ENCODE measurements around the gene UAP1L1. TPM values are rescaled to one million over a fixed set of nuclear protein-coding genes. Genes with fewer than 3 reads are reported as not detected.

UAP1L1 gene
- total RNA-seq, 1 experiment from 2014 or later: 6.6 TPM

GRCh38 chr9:137046088-137046787 is 31.1 kb upstream of the UAP1L1 start, which contains the start of gene NPDC1:
Gene NPDC1 (minus strand): TSS chr9:137046177. CDS start chr9:137045989, 188 bp downstream.
- peaks cover 11% of the 10 kb centered on the region for H3K23me2 ChIP-seq (ENCODE audit: insufficient read length, low read depth, low read length, poor library complexity, severe bottlenecking)
- no peak within 1 kb of the TSS for H3K27ac ChIP-seq (ENCODE audit: insufficient read length, low read depth, low read length)
- no peak within 1 kb of the TSS for H2AK5ac ChIP-seq (ENCODE audit: insufficient read length, low read length)
- Mint-ChIP-seq H3K4me3 (peak within 1 kb of the TSS; percentile 71 to 86), H3K27me3 (ENCODE audit: low read depth) (peaks cover 52% of the 10 kb centered on the region), H3K9me3 (no peaks in the 10 kb centered on the region), H3K36me3 (ENCODE audit: insufficient read depth in 1 of 3, low read depth in 3 of 3) (no peaks in the 10 kb centered on the region), H3K27ac (no peak within 1 kb of the TSS), H3K4me1 (peaks cover 5 to 10% of the 10 kb centered on the region in 2 experiments)
- H4K8ac ChIP-seq (replicated peaks; ENCODE audit: insufficient read length, low read depth, low read length): no peak within 1 kb of the TSS
- no peak within 1 kb of the TSS for H2AFZ ChIP-seq (ENCODE audit: low read length)
- peak; percentile 92 for TF ChIP-seq CTCF (conservative IDR thresholded peaks at IDR 0.05)
- H3K4me2 ChIP-seq (ENCODE audit: insufficient read depth, insufficient read length, low read length): peak within 1 kb of the TSS; percentile 58
- peaks cover 2% of the 10 kb centered on the region; the same call in 1 of the 2 replicates for H3K79me2 ChIP-seq (ENCODE audit: insufficient read depth, low read length)
- H3K4ac ChIP-seq (ENCODE audit: low read depth, low read length): no peak within 1 kb of the TSS
- no peaks in the 10 kb centered on the region for H3K4me1 ChIP-seq (ENCODE audit: insufficient read depth, low read length)
- H2BK5ac ChIP-seq (ENCODE audit: insufficient read length, low read length): no peak within 1 kb of the TSS
- no peak within 1 kb of the TSS for H4K91ac ChIP-seq (ENCODE audit: insufficient read length, low read depth, low read length)
- DNase-seq: peak; percentile 91
- WGBS (ENCODE audit: extremely low coverage, insufficient read length, low lambda C conversion rate): no CpG with 5 or more reads among the region's 57 CpGs
- H2BK15ac ChIP-seq (ENCODE audit: low read depth, low read length): no peak within 1 kb of the TSS
- H3K23ac ChIP-seq (ENCODE audit: insufficient read length, low read depth, low read length): no peak within 1 kb of the TSS
- H3K79me1 ChIP-seq (ENCODE audit: insufficient read depth, low read depth, low read length, poor library complexity, severe bottlenecking): no peaks in the 10 kb centered on the region
- H2BK120ac ChIP-seq (ENCODE audit: low read depth, low read length, poor library complexity, severe bottlenecking): no peak within 1 kb of the TSS
- H3K9me3 ChIP-seq (ENCODE audit: control insufficient read depth, low read depth, low read length): no peaks in the 10 kb centered on the region
- H3K18ac ChIP-seq (ENCODE audit: insufficient read length, low read depth, low read length): no peak within 1 kb of the TSS
- H4K20me1 ChIP-seq (ENCODE audit: control insufficient read depth, insufficient read depth, insufficient read length): no peaks in the 10 kb centered on the region
- H3K27me3 ChIP-seq (ENCODE audit: insufficient read depth, low read length): peaks cover 6% of the 10 kb centered on the region; the same call in 1 of the 2 replicates
- no peak within 1 kb of the TSS for H3K56ac ChIP-seq (ENCODE audit: insufficient read length, low read depth, low read length)
- H2BK20ac ChIP-seq (ENCODE audit: low read depth, low read length, poor library complexity, severe bottlenecking): no peak within 1 kb of the TSS
- no peak within 1 kb of the TSS for H3T11ph ChIP-seq (ENCODE audit: low read length)
- H4K5ac ChIP-seq (ENCODE audit: insufficient read length, low read depth, low read length): no peak within 1 kb of the TSS
- no peak within 1 kb of the TSS for H3K14ac ChIP-seq (ENCODE audit: insufficient read depth, low read length)
- H2BK12ac ChIP-seq (ENCODE audit: insufficient read length, low read depth, low read length): no peak within 1 kb of the TSS
- no peak within 1 kb of the TSS for H3K9ac ChIP-seq (ENCODE audit: extremely low read depth, insufficient read length, low read length)

All from H9 (cell line).